Stimulated activated CD8-positive, alpha-beta memory T cell treated with anti-CD3 and anti-CD28 coated beads, Interleukin-4, amount 100 ng/mL, for 24 hours (primary cell): Measurements from ENCODE around the gene LIN37.
"Not testable (repeated sequence)": the region's sequence is repeated elsewhere in the genome, so short reads cannot be mapped to it uniquely, and the experiment has no call there.

Source experiments
- DNase-seq: peaks from one replicate; pipeline ENCODE4 v3.0.0-alpha.2; 2020; ENCODE audit warnings: low read depth

LIN37 gene

GRCh38 chr19:35789978-35790944 is 41.9 kb downstream of the LIN37 start:
- no peak for DNase-seq

GRCh38 chr19:35790981-35791813 is 42.8 kb downstream of the LIN37 start:
- no peak for DNase-seq

- no peak for DNase-seq
Measured at GRCh38 chr19:35791814-35792279, 43.5 kb downstream of the LIN37 start.

- DNase-seq = no peak
Measured at GRCh38 chr19:35792312-35792711, 43.9 kb downstream of the LIN37 start.

DNA sequence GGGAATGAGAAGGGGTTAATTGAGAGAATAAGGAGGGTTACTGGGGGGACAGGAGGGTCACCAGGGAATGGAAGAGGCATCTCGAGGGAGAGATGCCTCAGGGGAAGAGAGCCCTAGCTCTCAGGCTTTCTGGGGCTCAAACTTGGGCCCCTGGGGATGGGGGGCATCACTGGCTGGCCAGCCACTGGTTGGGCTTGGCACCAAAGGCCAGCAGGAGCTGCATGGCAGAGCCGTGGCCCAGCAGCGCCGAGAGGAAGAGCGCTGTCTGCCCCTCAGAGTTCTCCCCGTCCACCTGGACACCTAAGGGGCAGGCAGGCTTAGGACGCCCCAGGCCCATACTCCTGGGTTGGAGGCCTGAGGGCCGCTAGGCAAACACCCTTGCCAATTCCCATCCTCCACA is 44.5 kb downstream of the LIN37 start:
- no peak for DNase-seq

DNA sequence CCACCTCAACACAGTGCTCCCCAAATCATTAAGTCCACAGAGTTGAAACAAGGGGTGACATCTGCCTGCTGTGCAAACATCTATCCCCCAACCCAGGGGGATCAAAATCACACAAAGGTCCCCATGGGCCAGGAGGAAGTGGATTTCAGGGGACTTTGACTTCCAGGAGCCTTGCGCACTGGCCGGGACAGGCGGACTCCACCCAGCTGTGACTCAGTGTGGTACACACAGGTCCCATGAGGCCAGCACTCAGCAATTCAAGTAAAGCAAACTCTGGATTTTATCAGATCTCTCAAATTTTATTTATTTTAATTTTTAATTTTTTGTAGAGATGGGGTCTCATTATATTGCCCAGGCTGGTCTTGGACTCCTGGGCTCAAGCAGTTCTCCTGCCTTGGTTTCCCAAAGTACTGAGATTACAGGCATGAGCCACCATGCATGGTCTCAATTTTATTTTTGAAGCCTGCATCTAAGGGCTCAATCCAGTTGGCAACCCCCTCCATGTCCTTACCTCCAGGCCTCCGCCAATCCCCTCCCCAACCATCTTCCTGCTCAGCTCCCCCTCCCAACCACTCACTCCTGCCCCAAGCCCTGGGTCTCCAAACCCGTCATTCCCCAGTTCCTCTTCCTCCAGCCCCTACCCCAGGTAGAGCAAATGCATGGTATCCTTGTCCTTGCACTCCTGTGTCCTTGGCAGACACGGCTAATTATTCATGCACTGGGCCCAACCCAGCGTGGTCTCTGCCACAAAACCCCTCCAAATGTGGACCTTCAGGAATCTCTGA is 45.2 kb downstream of the LIN37 start:
- no peak for DNase-seq

DNA sequence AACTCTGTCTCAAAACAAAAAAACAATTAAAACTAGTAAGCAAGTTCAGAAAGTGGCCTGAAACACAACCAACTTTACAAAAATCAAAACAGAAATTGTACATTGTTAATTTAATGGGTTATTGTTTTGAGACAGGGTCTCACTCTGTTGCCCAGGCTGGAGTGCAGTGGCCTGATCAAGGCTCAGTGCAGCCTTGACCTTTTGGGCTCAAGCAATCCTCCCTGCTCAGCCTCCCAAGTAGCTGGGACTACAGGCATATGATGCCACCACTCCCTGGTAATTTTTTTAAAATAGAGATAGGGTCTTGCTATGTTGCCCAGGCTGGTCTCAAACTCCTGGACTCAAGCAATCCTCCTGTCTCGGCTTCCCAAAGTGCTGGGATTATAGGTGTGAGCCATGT is 47.2 kb downstream of the LIN37 start:
- not testable (repeated sequence) for DNase-seq

GRCh38 chr19:35796645-35797542 is 48.5 kb downstream of the LIN37 start:
- DNase-seq = no peak

- no peak for DNase-seq
Measured at GRCh38 chr19:35797663-35798062, 49.3 kb downstream of the LIN37 start.

DNA sequence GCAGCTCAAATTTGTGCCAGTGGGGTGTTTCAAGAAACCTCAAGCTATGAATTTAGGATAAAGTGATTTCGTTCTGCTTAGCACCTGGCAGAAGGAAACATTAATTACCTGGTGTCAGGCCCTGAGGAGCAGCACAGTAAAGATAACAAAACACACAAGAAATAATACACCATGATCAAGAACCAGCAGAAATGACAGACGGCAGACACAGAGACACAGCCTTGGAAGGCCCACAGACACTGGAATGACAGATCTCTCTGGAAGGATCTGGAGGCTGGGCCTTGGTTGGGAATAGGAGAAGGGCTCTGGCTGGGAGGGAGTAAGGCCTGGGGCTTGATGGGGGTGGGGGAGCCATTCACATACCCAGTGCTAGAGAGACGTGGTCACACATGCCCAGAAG is 53.5 kb downstream of the LIN37 start:
- no peak for DNase-seq
